Activated effector memory CD4-positive, alpha-beta T cell treated with anti-CD3 and anti-CD28 coated beads, Interleukin-2, amount 50 U/mL, for 16 hours (primary cell): ENCODE results near the gene RRP1.
"Not testable (repeated sequence)": the region's sequence is repeated elsewhere in the genome, so short reads cannot be mapped to it uniquely, and the experiment has no call there.

ENCODE experiments used
- DNase-seq: peaks from one replicate; pipeline ENCODE4 v3.0.0-alpha.2; 2020

RRP1 gene

GRCh38 chr21:43819511-43820405, 30.4 kb downstream of the RRP1 start:
- no peak for DNase-seq

DNA sequence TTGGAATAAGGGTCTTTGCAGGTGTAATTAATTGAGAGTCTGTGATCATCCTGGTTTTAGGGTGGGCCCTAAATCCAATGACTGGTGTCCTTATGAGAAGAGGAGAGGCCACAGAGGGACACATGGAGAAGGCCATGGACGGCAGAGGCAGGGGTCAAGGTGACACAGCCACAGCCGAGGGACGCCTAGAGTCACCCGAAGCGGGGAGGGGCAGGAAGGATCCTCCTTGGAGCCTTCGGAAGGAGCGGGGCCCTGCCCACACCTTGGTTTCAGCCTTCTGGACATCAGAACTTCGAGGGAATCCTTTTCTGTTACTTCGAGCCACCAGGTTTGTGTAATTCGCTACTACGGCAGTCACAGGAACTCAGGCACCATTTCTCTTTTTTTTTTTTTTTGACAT, 31.1 kb downstream of the RRP1 start:
- DNase-seq: no peak

DNA sequence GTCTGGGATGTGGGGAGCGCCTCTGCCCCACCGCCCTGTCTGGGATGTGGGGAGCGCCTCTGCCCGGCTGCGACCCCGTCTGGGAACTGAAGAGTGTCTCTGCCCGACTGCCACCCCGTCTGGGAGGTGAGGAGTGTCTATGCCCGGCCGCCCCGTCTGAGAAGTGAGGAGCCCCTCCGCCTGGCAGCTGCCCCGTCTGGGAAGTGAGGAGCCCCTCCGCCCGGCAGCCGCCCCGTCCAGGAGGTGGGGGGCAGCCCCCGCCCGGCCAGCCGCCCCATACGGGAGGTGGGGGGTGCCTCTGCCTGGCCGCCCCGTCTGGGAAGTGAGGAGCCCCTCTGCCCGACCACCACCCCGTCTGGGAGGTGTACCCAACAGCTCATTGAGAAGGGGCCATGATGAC, 32.8 kb downstream of the RRP1 start:
- not testable (repeated sequence) for DNase-seq

- not testable (repeated sequence) for DNase-seq
Measured at GRCh38 chr21:43822741-43823140, 33.4 kb downstream of the RRP1 start.

DNA sequence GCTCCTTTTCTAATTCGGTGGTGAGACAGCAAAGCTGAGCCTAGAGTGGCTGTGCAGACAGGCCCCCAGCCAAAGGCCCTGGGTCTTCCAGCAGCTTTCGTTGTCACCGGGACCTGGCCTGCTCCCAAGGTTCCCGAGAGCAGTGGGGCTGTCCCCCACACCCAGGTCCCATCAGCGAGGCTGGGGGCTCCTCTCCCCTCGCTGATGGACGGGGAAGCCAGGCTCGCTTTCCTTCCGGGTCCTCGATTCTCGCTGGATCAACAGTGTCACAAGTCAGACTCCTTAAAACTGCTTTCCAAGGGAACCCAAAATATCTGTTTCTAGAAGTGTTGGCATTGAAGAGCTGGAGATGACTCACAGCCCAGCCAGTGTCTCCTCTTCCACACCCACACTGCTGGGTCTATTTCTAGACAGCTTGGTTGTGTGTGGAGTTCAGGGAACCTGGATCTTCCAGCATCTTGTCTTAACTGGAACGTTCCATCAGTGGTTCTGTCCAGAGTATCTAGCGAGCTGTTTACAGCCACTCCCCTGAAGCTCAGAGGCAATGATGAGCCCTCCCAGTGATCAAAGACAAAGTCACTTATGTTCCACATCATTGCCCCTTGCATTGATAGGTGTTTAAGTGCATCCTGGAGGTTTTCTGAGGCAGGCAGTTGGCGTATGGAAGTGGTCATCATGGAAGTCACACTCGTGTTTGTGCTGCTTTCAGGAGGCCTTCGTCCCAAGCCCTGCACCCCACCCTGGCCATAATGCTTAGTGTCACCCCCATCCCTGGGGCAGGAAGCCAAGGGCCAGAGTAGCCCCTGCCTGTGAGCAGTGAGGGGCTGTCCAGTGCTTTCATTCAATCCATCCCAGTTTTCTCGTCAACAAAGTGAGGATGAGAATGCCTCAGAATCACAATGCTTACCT, 35.2 kb downstream of the RRP1 start:
- DNase-seq: no peak

DNA sequence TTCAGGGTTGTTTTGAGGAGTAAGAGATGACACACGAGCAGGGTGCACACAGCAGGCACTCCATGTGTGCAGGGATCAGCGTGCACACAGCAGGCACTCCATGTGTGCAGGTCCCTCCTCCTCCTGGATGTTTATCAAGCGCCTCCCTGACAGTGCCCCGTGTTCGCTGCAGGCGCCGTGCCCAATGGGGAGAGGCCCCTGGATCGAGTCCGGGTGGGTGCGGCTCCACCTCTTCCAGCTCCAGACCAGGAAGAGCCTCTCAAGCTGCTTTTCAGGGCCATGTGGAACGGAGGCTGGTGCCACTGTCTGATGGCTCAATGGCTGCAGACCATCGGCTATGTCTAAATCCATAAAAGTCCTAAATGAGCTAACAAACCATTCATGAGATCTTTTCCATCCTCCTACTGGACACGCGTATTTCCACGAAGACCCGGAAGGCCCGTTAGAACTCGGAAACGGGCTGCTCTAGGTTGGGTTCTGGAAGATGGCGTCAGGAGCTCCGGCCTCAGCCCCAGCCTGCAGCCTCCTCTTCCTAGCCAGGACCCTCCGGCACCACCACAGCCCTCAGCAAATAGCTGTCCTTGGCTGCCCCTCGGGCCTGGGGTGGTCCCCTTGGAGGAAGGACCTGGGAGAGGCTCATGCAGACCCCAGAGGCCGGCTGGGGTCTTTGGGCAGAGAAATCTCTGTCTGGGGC, 36.0 kb downstream of the RRP1 start:
- DNase-seq: no peak

- DNase-seq: no peak
Measured at GRCh38 chr21:43825936-43826622, 36.7 kb downstream of the RRP1 start.

DNA sequence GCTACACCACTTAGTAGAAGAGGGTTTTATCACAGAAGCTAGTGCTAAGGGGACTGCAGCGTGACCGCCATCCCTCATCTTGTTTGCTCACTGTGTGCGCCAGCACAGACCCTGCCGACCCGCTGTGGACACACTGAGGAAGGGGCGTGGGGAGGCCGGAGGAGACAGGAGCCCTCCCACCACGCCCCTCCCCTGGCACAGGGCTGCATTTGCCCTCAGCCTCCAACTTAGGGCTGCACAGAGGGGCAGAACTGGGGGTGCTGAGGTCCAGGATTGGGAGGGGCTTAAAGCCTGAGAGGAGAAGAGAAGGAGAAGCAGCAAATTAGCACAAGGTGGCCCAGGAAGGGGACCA, 37.2 kb downstream of the RRP1 start:
- no peak for DNase-seq

GRCh38 chr21:43827015-43827611, 37.7 kb downstream of the RRP1 start:
- DNase-seq: no peak

DNA sequence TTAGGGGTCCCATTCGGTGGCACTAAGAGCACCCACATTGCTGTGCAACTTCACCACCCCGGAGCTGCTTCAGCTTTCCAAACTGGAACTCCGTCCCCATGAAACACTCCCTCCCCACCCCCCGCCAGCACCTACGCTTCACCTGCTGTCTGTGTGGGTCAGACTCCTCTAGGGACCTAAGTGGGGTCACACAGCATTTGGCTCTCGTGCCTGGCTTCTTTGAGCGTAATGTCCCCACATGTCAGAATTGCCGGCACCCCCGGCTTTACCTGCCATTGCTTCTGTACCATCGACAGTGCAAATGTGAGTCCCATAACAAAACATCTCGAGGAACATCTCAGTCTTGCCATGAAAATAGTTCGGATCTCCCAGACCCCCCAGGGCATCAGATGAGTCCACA, 39.8 kb downstream of the RRP1 start:
- DNase-seq: no peak

GRCh38 chr21:43829575-43830119, 40.3 kb downstream of the RRP1 start:
- no peak for DNase-seq

GRCh38 chr21:43832158-43832550, 42.8 kb downstream of the RRP1 start:
- no peak for DNase-seq

- no peak for DNase-seq
Measured at GRCh38 chr21:43832648-43833047, 43.3 kb downstream of the RRP1 start.

DNA sequence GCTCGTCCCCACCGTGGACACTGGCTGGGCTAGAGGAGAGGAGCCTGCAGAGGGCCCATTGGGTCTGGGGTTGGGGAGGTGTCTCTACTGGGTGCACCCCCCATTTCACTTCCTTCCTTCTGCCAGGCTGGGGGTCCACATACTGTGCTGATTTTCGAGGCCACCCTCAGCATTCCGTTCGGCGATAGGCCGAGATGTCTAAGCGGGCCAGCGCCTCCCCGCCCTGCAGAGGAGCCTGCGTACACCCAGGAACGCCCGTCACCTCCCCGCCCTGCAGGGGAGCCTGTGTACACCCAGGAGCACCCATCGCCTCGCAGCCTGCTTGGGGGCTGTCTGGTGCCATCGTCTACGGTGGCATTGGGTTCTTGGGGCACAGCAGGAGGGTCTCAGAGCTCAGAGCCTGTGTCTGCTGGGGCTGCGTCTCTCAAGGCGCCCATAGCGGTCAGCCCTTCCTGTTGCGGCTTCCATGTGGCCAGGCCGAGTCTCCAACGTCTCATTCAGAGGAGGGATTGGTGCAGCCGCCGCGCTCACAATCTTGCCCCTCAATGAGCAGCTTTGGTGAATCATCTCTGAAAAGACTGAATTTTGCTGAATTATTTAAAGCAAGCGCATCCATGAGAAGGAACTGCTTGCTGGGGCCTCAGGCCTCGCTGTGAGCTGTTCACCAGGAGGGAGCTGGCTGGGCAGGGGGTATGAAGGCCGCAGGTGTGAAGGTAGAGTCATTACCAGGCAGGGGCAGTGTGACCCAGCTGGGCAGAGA, 44.9 kb downstream of the RRP1 start:
- DNase-seq: no peak

GRCh38 chr21:43835050-43835449, 45.7 kb downstream of the RRP1 start:
- no peak for DNase-seq

DNA sequence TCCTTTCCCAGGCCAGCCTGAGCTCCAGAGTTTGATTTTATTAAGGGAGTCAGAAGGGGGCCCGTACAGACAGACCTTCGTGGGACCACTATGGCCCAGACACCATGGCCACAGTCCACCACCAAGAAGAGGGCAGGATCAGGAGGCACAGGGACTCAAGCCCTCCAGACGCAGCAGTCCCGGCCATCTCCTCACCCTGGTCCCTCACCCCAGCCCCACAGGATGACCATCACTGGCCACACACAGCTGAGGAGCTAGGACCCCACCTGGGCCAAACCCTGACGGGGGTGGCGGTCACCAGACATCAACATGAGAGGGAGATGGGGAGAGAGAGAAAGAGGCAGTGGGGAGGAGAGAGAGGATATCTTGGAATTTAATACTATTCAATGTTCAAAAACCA, 46.5 kb downstream of the RRP1 start:
- DNase-seq: no peak

DNA sequence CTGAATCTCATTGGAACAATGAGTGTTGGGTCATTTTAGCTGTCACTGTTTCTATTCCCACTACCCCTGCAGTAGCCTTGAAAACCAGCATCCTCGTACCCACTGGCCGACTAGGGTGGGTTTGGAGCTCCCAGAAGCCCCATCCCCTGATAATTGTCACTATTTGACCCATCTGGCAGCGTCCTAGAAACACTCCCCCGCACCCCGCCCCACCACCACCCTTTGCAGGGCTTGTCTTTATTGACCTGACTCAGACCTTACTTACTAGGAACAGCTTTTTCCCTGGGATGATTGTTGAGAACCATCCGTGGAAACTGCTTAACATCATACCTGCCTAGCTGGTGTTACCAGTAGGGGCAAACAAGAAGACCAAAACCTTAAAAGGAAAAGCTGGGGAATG, 47.2 kb downstream of the RRP1 start:
- no peak for DNase-seq

DNA sequence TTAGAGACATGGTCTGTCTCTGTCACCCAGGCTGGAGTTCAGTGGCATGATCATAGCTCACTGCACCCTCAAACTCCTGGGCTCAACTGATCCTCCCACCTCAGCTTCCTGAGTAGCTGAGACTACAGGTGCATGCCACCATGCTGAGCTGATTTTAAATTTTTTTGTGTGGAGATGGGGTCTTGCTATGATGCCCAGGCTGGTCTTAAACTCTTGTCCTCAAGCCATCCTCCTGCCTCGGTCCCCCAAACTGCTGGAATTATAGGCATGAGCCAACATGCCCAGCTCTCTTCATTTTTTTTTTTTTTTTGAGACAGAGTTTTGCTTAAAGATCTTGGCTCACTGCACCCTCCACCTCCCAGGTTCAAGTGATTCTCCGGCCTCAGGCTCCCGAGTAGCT, 50.9 kb downstream of the RRP1 start:
- DNase-seq: no peak

DNA sequence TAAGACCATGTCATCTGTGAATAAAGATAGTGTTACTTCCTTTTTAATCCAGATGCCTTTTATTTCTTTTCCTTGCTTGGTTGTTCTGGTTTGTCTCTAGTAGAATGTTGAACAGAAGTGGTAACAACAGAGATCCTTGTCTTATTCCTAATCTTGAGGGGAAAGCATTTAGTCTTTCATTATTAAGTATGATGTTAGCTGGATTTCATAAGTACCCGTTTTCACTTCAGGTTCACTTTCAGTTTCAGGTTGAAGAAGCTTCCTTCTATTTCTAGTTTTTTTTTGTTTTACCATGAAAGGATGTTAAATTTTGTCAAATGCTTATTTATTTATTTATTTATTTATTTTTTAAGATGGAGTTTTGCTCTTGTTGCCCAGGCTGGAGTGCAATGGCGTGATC, 53.4 kb downstream of the RRP1 start:
- no peak for DNase-seq

- DNase-seq: not testable (repeated sequence)
Measured at GRCh38 chr21:43844906-43845305, 55.5 kb downstream of the RRP1 start.

- no peak for DNase-seq
Measured at GRCh38 chr21:43845386-43845785, 56.0 kb downstream of the RRP1 start.
